Mucosa of descending colon (tissue), 3 donors: ENCODE results near the gene CA9. TPM values are rescaled to one million over a fixed set of nuclear protein-coding genes. Genes with fewer than 3 reads are reported as not detected.

Experiments used
- ATAC-seq: fragments of 200-7000 bp; cut with Tn5 transposase; one replicate; pipeline ENCODE4 v1.9.1; 2020; ENCODE audit warnings: mild to moderate bottlenecking, moderate library complexity
- DNase-seq, 3 donors: peaks; one replicate each; pipeline ENCODE4 v3.0.0-alpha.2; 2020
- H3K36me3 ChIP-seq: fragments of 200-600 bp; one replicate; pipeline ENCODE4 v1.8.0; 2021; ENCODE audit warnings: low read depth, mild to moderate bottlenecking
- H3K4me1 ChIP-seq: fragments of 200-600 bp; one replicate; pipeline ENCODE4 v1.8.0; 2021; ENCODE audit warnings: low read depth, mild to moderate bottlenecking
- H3K4me3 ChIP-seq: fragments of 200-600 bp; one replicate; pipeline ENCODE4 v1.8.0; 2021; ENCODE audit warnings: mild to moderate bottlenecking
- H3K9me3 ChIP-seq: fragments of 200-600 bp; one replicate; pipeline ENCODE4 v1.8.0; 2021; ENCODE audit warnings: mild to moderate bottlenecking
- intact Hi-C, 2 donors: fragments of 100-400 bp; cut with DNase I in 1 of 2; cut with micrococcal nuclease in 1 of 2; formaldehyde crosslinking; loops; one replicate each; pipeline versions ENCODE4 v1.11.0 to v1.11.1; 2022; cut with DNase I, micrococcal nuclease
- total RNA-seq, 3 donors: library from RNA; stranded (reverse); fragmentation: NEBNext Ultra II Directional in 2 of 3; extraction: Animal tissue kit (Norgen Biotek cat#: 25700) in 2 of 3; gene quantifications; one replicate each; pipeline versions ENCODE4 v1.2.1 to v1.2.4, GENCODE V29; 2021 to 2023
- TF ChIP-seq, protein P1 (sequence below): fragments of 200-600 bp; IDR thresholded peaks from one replicate; pipeline ENCODE4 v1.8.0; 2022; ENCODE audit warnings: antibody characterized with exemption, mild to moderate bottlenecking
- donor health status: DM: no; HTN: no; CAD: no; lungs with moderate emphysema.
- donor health status: DM: no; HTN: no; CAD: no.
- donor health status: DM: no; HTN: yes; CAD: no.

Gene CA9
- total RNA-seq, 3 donors from 2014 or later, result 0.61 to 1.7 TPM; not detected in 1

DNA sequence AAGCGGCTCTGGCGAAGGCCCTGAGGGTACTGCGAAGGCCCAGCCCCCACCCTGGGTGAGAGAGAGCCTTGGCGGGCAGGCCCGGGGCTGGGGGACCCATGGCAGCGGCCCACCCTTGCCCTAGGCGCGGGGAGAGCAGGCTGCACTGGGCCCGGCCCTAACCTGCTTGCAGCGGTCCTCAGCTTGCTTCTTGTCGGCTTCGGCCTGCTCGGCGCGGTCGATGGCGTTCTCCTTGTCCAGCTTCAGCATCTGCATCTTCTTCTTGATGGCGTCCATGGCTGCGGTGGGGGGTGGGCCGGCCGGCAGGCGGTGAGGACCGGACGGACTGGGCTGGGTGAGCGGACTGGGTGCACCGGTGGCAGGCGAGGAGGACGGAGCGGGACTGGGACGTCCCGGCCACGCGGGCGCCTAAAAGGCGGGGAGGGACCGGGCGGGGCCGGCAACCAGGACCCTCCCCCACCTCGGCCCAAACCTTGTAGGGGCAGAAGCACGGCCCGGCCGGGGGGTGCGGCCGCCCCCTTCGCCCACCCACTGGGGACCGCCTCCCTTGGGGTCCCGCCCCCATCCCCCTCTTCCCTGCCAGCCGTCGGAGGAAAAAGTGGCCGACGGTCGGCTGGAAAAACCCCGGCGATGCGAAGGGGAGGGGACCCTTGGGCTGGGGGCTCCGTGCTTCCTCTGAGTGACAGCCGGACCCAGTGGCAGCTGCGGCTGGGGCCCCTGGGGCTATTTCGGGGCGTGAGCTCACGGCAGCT lies 16.0 kb downstream of the CA9 start, which contains the start of gene TPM2:
TSS of gene TPM2 (minus strand) at position 384 of the 752 bp plus-strand sequence. CDS start at position 276, 108 bp downstream.
- Histone ChIP-seq H3K4me1 (peaks cover 7% of the 10 kb centered on the region), H3K36me3 (no peaks in the 10 kb centered on the region), H3K9me3 (no peaks in the 10 kb centered on the region), H3K4me3 (peak within 1 kb of the TSS; percentile 44)
- ATAC-seq (peak; percentile 45), DNase-seq (peak; percentile 48 to 72 (median 68))
- intact Hi-C loops, result no loop called here
- TF ChIP-seq, protein P1, sequence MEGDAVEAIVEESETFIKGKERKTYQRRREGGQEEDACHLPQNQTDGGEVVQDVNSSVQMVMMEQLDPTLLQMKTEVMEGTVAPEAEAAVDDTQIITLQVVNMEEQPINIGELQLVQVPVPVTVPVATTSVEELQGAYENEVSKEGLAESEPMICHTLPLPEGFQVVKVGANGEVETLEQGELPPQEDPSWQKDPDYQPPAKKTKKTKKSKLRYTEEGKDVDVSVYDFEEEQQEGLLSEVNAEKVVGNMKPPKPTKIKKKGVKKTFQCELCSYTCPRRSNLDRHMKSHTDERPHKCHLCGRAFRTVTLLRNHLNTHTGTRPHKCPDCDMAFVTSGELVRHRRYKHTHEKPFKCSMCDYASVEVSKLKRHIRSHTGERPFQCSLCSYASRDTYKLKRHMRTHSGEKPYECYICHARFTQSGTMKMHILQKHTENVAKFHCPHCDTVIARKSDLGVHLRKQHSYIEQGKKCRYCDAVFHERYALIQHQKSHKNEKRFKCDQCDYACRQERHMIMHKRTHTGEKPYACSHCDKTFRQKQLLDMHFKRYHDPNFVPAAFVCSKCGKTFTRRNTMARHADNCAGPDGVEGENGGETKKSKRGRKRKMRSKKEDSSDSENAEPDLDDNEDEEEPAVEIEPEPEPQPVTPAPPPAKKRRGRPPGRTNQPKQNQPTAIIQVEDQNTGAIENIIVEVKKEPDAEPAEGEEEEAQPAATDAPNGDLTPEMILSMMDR, result no peak

DNA sequence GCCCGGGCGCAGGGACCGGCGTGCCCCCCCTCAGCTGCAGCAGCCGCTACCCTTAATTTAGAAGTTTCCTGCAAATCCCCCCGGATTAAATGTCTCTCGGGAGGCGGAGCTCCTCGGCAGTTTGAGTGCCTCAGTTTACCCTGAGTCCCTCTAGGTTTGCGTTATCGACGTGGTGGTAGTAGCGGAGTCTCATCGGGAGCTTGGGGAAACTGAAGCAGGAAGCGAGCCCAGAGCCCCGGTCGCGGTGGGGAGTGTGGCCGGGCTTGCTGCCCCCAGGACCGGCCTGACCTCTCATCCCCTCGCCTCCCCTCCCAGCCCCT lies 16.5 kb downstream of the CA9 start:
- Histone ChIP-seq H3K4me1 (peaks cover 7% of the 10 kb centered on the region), H3K9me3 (no peaks in the 10 kb centered on the region), H3K36me3 (no peaks in the 10 kb centered on the region), H3K4me3 (peak overlapping the region; percentile 44)
- DNase-seq, result no peak
- intact Hi-C loops, result no loop called here
- TF ChIP-seq, protein P1, result no peak
- ATAC-seq, result no peak

DNA sequence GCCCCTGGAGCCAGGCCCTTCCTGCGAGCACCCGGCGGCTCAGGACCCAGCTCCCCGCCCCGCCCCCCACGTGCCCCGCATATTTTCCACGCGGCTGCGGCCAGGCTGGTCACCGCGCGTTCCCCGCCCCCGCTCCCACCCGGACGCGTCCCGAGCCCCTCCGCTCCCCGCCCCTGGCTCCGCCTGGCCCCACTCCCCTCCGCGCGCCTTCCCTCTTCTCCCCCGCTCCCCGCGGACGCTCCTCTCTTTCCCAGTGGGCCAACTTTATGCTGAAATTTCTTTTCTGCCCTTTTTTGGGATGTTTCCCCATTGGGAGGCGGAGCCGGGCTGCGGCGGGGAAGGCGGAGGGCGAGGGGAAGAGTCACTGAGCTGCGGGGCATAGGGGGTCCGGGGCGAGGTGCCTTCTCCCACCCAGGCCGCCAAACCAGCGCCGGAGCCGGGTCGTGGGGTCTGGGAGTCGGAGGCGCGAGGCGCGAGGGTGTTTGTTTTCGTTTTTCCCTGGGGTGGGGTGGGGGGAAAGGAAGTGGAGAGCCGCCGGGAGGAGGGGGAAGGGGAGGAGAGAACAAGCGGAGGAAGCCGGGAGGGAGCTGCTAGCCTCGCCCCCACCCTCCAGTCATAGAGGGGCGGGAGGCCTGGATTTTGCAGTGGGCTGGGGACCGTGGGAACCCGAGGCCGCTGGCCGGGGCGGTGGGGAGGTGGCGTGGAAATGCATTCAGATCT lies 17.0 kb downstream of the CA9 start:
- intact Hi-C loops, result no loop called here

DNA sequence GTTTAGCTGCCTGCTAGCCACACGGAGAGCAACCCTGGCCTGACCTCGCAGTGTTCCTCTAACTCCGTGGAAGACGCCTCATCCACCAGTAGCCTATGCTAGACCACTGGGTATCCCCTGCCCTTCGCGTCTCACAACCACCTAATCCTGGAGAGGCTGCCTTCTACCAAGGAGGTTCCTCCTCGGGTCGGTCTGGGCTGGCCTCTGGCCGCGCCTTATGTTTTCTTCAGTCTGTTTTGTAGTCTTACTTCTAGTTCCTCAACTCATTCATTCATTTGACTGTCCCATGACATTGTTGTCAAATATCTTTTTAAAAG lies 17.6 kb downstream of the CA9 start:
- Histone ChIP-seq H3K36me3 (no peaks in the 10 kb centered on the region), H3K4me1 (peaks cover 13% of the 10 kb centered on the region), H3K9me3 (no peaks in the 10 kb centered on the region), H3K4me3 (peak overlapping the region; percentile 44)
- no peak for ATAC-seq
- DNase-seq, result no peak
- intact Hi-C loops, result no loop called here
- TF ChIP-seq, protein P1, result no peak

More for the DNA sequence above, 17.0 kb downstream of the CA9 start:
- no peaks in the 10 kb centered on the region for H3K36me3 ChIP-seq
- no peaks in the 10 kb centered on the region for H3K9me3 ChIP-seq
- ATAC-seq, result peak; percentile 65
- peaks cover 8% of the 10 kb centered on the region for H3K4me1 ChIP-seq
- DNase-seq, result peak; percentile 73 to 77 (median 76)
- TF ChIP-seq, protein P1, result no peak
- peak overlapping the region; percentile 44 for H3K4me3 ChIP-seq

DNA sequence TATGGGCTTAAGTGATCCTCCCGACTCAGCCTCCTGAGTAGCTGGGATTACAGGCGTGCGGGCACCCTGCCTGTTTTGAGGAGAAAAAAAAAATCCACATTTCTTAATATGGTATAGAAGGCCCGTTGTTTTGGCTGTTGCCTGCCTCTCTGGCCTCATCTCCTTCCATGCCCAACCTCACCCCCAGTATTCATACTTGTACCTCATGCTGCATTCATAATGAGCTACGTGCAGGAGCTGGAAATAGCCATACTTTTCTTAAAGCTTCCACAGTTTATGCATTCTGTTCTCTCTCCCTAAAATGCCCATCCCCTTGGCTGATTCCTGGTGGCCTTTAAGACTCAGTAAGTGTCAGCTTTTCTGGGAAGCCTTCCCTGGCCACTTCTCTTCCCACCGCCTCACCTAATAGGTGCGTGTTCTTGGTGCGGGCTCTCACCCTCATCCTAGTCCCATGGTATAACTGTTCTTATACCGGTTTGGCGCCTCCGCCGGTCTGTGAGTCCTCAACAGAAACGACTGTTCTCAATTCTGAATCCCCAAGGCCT lies 18.1 kb downstream of the CA9 start:
- intact Hi-C loops, result no loop called here
- DNase-seq (peak in 1 of 3 donors; percentile 20), ATAC-seq (no peak)
- Histone ChIP-seq H3K4me1 (peaks cover 16% of the 10 kb centered on the region), H3K4me3 (no peak overlapping the region), H3K36me3 (no peaks in the 10 kb centered on the region), H3K9me3 (no peaks in the 10 kb centered on the region)
- TF ChIP-seq, protein P1, result no peak
